Activated B cell treated with CpG ODN at 0.5 μM for 24 hours (primary cell): ENCODE data around the gene PTTG1IP. TPM values are rescaled to one million over a fixed set of nuclear protein-coding genes. Genes with fewer than 3 reads are reported as not detected.
A peak's percentile ranks its signal among the peaks of the same experiment; 100 is the strongest.

Experiments
- ATAC-seq: fragments of 200-7000 bp; cut with Tn5 transposase; one replicate; pipeline ENCODE4 v1.10.0; 2021; ENCODE audit warnings: low read depth, mild to moderate bottlenecking, moderate library complexity
- CTCF ChIA-PET: fragments of 350-600 bp; sonication (Branson Sonifier 250); formaldehyde crosslinking; loops from one replicate; lab custom pipeline; 2021; ENCODE audit warnings: antibody characterized with exemption; lab: Charles Lee
- POLR2A ChIA-PET: fragments of 350-600 bp; sonication (Branson Sonifier 250); formaldehyde crosslinking; loops from one replicate; lab custom pipeline; 2021; ENCODE audit warnings: antibody characterized with exemption; lab: Charles Lee
- DNase-seq: peaks from one replicate; pipeline ENCODE4 v3.0.0; 2022
- H3K27ac Mint-ChIP-seq: one replicate; pipeline ENCODE4 v1.8.0; 2020; ENCODE audit warnings: mixed read lengths
- H3K27me3 Mint-ChIP-seq: one replicate; pipeline ENCODE4 v1.8.0; 2021; ENCODE audit warnings: mixed read lengths
- H3K36me3 Mint-ChIP-seq: one replicate; pipeline ENCODE4 v1.8.0; 2021; ENCODE audit warnings: low read depth, mixed read lengths
- H3K4me1 Mint-ChIP-seq: one replicate; pipeline ENCODE4 v1.8.0; 2021; ENCODE audit warnings: mixed read lengths
- H3K4me3 Mint-ChIP-seq: one replicate; pipeline ENCODE4 v1.8.0; 2020; ENCODE audit warnings: mild to moderate bottlenecking, mixed read lengths
- H3K9me3 Mint-ChIP-seq: one replicate; pipeline ENCODE4 v1.8.0; 2020; ENCODE audit warnings: mixed read lengths
- intact Hi-C: fragments of 100-400 bp; cut with micrococcal nuclease; formaldehyde crosslinking; loops from one replicate; pipeline ENCODE4 v1.15.1; 2024
- total RNA-seq: library from RNA; stranded (reverse); gene quantifications from 2 replicates; pipeline ENCODE4 v1.2.3, GENCODE V29; 2022
- TF ChIP-seq, protein P1 (sequence below): fragments of 200-600 bp; IDR thresholded peaks from one replicate; pipeline ENCODE4 v1.8.0; 2022; ENCODE audit warnings: antibody characterized with exemption, mild to moderate bottlenecking

The PTTG1IP gene
- total RNA-seq, 1 donor from 2014 or later = 36.6 TPM

GRCh38 chr21:44878053-44878982 is 4.8 kb upstream of the PTTG1IP start:
- CTCF ChIA-PET = interaction anchor here (1.0 to 2.0 kb wide), 2 partner anchors 54 to 77 kb away, joined by 4 to 7 read pairs; no protein-coding TSS in a partner anchor
- POLR2A ChIA-PET = interaction anchor here (0.7 to 1.4 kb wide), 2 partner anchors 49 to 54 kb away, joined by 3 read pairs; no protein-coding TSS in a partner anchor
- no peak for DNase-seq
- peak overlapping the region; percentile 48 for H3K4me3 Mint-ChIP-seq
- H3K27ac Mint-ChIP-seq = peak overlapping the region; percentile 31
- no peak for ATAC-seq
- intact Hi-C loops = loop anchor here (10.0 kb wide), 2 partner anchors 364 to 766 kb away; partner anchors contain the start of gene PCBP3
- H3K9me3 Mint-ChIP-seq = no peaks in the 10 kb centered on the region
- H3K27me3 Mint-ChIP-seq = no peaks in the 10 kb centered on the region
- H3K4me1 Mint-ChIP-seq = peaks cover 71% of the 10 kb centered on the region
- TF ChIP-seq, protein P1, sequence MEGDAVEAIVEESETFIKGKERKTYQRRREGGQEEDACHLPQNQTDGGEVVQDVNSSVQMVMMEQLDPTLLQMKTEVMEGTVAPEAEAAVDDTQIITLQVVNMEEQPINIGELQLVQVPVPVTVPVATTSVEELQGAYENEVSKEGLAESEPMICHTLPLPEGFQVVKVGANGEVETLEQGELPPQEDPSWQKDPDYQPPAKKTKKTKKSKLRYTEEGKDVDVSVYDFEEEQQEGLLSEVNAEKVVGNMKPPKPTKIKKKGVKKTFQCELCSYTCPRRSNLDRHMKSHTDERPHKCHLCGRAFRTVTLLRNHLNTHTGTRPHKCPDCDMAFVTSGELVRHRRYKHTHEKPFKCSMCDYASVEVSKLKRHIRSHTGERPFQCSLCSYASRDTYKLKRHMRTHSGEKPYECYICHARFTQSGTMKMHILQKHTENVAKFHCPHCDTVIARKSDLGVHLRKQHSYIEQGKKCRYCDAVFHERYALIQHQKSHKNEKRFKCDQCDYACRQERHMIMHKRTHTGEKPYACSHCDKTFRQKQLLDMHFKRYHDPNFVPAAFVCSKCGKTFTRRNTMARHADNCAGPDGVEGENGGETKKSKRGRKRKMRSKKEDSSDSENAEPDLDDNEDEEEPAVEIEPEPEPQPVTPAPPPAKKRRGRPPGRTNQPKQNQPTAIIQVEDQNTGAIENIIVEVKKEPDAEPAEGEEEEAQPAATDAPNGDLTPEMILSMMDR = no peak
- no peaks in the 10 kb centered on the region for H3K36me3 Mint-ChIP-seq

GRCh38 chr21:44876849-44877575 is 3.5 kb upstream of the PTTG1IP start:
- CTCF ChIA-PET = interaction anchor here (1.8 kb wide), 1 partner anchor 55 kb away, joined by 11 read pairs; no protein-coding TSS in a partner anchor
- Mint-ChIP-seq H3K27ac (no peak overlapping the region), H3K4me1 (peaks cover 70% of the 10 kb centered on the region), H3K36me3 (no peaks in the 10 kb centered on the region), H3K4me3 (peak overlapping the region; percentile 11), H3K9me3 (no peaks in the 10 kb centered on the region), H3K27me3 (no peaks in the 10 kb centered on the region)
- no peak for ATAC-seq
- TF ChIP-seq, protein P1 = no peak
- POLR2A ChIA-PET = no interaction called here
- DNase-seq = no peak
- intact Hi-C loops = loop anchor here (10.0 kb wide), 2 partner anchors 362 to 768 kb away; partner anchors contain the start of gene PCBP3

- no peak for ATAC-seq
- H3K4me3 Mint-ChIP-seq = peak overlapping the region; percentile 92
- H3K36me3 Mint-ChIP-seq = no peaks in the 10 kb centered on the region
- TF ChIP-seq, protein P1 = no peak
- DNase-seq = no peak
- intact Hi-C loops = loop anchor here (2.0 to 10.0 kb wide), 4 partner anchors 17 to 769 kb away; partner anchors contain the start of genes CFAP410 and PCBP3
- CTCF ChIA-PET = interaction anchor here (1.1 to 1.8 kb wide), 3 partner anchors 57 to 253 kb away, joined by 3 to 11 read pairs (median 5); partner anchors contain the start of gene UBE2G2
- POLR2A ChIA-PET = interaction anchor here (0.9 to 2.9 kb wide), 6 partner anchors 36 to 113 kb away, joined by 3 to 17 read pairs (median 5); partner anchors contain the start of gene SUMO3
- no peaks in the 10 kb centered on the region for H3K27me3 Mint-ChIP-seq
- no peaks in the 10 kb centered on the region for H3K9me3 Mint-ChIP-seq
- H3K4me1 Mint-ChIP-seq = peaks cover 66% of the 10 kb centered on the region
- H3K27ac Mint-ChIP-seq = peak overlapping the region; percentile 92
Observed at GRCh38 chr21:44875316-44875700, 1.8 kb upstream of the PTTG1IP start.

DNA sequence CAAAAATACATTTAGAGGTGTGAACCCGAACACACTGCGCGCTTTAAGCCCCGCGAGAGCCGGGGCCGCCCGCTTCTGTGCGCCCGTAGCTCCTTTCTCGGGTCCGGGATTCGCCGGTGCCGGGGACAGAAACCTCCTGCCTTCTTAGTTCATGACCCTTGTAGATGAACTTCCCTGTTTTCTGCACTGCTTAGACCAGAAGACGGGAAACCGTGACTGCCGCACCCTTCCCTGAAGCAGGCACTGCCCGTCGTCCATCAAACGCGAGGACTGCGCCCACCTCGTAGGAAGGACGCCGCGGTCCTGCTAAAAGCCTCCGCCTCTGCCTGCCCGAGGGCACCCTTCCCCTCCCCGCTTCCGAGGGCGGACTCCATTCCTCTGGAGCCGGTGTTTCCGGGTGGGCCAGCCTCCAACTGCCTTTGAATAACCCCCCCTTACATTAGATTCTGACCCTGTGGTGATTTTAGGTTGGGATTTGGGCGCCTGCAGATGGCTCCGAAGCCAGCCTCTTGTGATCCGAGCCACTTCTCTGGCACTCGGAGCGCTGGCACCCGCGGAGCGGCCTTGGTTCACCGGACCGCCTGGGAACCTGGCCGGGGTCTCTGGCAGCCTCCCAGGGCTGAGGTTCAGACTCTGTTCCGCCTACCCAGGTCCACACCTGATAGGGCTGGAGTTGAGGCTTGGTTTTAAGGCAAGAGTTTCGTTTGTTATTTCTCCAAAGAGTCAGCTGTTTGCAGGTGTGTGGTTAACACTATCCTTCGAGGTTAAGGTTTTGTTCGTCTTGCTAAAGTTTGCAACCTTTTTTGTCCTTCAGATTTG is 1.2 kb upstream of the PTTG1IP start:
- peak; percentile 2 for ATAC-seq
- Mint-ChIP-seq H3K4me1 (peaks cover 63% of the 10 kb centered on the region), H3K27me3 (no peaks in the 10 kb centered on the region), H3K27ac (peak overlapping the region; percentile 92), H3K4me3 (peak overlapping the region; percentile 92), H3K36me3 (no peaks in the 10 kb centered on the region), H3K9me3 (no peaks in the 10 kb centered on the region)
- TF ChIP-seq, protein P1 = no peak
- CTCF ChIA-PET = interaction anchor here (1.1 to 2.2 kb wide), 7 partner anchors 9 to 254 kb away, joined by 3 to 7 read pairs (median 5); partner anchors contain the start of gene UBE2G2
- POLR2A ChIA-PET = interaction anchor here (0.8 to 3.3 kb wide), 22 partner anchors 8 to 406 kb away, joined by 3 to 19 read pairs (median 6); partner anchors contain the start of genes ITGB2, SUMO3 and UBE2G2
- DNase-seq = peak; percentile 53
- intact Hi-C loops = loop anchor here (1.0 to 10.0 kb wide), 7 partner anchors 8 to 770 kb away; partner anchors contain the start of genes CFAP410, PCBP3 and UBE2G2
